GM11168 (cell line): ENCODE results near the gene OSBPL6.
"Not testable (repeated sequence)": the region's sequence is repeated elsewhere in the genome, so short reads cannot be mapped to it uniquely, and the experiment has no call there.

Experiments
- in situ Hi-C: fragments of 300-500 bp; cut with MboI; formaldehyde crosslinking; loops from one replicate; pipeline ENCODE4 v1.12.0; 2022; ENCODE audit warnings: low sequenced_read_pairs; ENCODE audit not compliant: unreplicated experiment

Gene OSBPL6

DNA sequence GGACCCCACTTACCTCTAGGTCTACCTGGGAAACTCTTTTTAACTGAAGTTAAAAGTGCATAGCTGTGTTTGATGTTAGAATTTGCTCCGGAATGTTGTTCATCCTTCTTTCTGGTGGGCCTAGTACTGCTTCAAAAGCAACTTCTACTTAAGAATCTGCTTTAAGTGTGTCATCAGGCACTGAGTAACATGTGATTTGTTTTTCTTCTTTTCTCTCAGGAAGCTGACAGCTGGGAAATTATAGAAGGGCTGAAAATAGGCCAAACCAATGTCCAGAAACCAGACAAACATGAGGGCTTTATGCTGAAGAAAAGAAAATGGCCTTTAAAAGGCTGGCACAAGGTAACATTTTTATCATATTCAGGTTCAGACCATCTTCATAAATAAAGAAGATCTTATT, 133.7 kb downstream of the OSBPL6 start:
- in situ Hi-C loops, result no loop called here

DNA sequence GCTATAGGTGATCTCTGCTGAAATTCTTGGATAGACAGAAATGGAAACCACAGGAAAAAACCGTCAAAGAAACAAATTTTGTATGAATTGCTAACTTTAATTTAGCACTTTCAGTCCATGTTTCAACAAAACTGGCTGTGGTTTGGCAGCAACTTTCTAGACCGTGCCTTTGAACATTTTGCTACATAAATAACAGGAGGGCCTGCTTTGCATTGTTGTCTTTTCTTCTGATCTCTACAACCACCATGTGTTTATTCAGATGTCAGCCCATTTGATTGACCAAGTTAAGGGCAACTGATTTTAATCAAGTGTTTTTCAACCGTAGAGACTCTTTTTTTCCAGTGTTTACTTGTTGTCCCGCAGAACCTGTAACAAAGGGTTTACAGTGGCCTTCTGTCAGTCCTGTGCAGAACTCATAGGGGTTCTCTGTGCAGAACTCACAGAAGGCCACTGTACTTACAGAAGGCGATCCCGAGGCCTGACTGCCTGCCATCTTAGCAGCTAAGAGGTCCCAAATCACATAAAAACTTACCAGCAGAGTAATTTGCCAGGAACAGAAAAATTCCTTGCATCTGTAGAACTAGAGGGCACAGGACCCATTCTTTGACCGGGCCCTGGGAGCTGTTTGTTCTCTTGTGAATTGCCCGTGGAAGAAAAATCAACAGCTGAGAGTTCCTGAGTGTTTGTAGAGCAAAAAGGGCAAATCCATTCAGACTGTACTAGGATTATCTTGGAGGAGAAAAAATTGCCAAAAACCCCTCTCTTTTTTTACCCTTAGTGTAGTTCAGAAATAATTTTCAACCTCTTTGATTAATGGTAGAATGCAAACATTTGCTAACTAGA, 136.1 kb downstream of the OSBPL6 start:
- in situ Hi-C loops, result no loop called here

DNA sequence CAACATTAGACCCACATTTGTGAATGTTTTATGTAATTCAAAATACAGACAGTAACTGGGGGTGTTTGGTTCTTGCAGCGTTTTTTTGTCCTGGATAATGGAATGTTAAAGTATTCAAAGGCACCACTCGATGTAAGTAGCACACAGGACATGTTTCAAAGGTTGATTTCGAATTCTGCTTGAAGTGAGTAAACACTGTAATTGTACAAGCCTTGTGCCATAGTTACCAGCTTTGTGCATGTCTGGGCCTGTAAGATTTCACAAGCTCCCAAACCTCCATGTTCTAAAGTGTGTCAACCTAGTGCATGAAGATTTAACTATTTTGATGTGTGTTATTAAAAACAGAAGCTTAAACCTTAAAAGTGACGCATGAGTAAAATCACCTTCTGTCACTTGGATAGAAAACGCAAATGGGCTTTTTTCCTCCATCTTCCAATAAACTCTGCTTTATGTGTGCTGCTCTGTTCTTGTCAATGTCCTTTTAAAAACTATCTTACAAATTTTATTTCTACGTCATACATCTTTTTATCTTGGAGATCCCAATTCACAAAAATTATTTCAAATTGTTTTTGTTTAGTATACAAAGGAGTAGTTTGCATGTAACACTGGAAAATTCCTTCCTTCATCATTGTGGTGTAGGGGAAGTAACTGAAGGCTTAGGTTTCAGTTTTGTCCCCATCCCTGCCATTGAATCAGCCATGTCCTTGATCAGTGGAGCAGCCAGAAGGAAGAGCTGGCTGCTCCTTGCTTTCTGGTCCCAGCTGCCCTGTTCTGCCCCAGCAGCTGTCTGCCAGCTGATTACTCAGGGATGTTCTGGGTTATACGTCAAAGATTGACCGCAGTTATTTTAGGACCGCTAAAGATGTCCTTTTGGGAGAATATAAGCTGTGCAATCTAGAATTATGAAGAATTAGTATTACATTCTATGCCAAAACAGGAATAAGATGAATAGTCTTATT, 137.4 kb downstream of the OSBPL6 start:
- in situ Hi-C loops, result no loop called here

DNA sequence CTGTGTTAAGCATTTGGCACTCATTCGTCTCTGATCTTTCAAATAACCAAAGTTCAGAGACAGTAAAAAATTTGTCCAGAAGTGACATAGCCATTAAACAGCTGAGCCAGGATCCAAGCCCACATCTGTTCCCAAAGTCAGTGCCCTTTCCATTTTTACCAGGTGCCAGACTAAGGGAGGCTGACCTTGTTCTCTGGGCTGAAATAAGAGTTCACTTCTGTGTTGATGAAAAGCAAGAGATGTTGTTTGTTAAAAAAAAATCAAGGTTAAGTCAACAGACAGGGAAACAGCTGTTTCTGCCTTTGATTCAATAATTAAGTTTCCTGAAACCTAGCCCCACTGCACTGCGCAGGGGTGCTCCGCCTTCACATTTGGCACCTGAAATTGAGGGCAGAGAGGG, 139.5 kb downstream of the OSBPL6 start:
- in situ Hi-C loops, result no loop called here

DNA sequence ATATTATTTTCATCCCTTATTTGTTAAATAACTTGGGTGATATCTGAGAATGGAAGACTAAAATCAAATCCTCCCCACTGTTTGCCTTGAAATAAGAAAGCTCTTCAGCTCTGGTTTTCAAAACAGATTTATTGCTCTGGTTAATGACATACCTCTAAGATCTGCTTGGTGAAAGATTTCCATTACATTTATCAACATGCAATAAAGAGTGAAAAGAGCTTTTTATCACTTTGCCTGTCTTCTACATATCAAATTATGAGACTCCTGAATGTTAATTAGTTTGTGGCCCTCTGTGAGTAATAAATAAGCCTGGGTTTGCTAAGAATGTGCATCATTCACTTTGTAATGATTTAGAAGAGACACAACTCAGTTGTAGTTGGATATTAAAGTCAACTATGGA, 140.9 kb downstream of the OSBPL6 start:
- in situ Hi-C loops, result no loop called here

DNA sequence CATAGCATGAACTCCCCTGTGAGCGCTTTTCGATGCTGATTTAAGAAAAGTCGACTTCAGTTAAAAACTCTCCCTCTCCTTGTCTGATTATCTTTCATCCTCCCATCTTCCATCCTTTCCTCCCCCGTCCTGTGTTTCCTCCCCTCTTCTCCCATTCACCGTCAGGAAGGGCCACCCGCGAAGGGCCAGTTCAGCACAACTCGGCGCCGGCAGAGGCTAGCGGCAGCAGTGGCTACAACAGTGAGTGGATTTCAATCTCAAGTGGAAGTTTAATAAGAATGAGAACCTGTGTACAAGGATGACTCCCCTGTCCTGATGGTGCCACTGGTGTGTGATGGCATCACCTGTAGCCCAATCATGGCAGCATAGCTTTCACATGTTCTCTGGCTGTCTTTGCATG, 149.8 kb downstream of the OSBPL6 start:
- in situ Hi-C loops, result no loop called here

DNA sequence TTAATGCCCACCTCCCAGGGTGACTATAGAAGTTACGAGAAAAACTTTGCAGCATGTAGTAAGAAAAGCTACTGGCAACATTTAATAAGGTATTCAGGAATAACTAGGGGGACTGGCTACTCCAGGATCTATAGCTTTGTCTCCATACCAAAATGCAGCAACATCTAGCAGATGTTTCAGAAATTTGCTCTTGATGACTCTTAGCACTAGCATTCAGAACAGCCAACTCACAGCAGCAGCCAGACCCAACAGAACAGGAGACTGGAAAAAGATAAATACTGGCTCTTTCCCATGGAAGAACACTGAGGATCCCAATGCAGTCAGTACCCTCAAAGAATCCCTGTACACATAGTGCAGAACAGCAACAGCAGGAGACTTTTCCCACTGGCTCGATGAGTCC, 151.6 kb downstream of the OSBPL6 start:
- in situ Hi-C loops, result no loop called here

DNA sequence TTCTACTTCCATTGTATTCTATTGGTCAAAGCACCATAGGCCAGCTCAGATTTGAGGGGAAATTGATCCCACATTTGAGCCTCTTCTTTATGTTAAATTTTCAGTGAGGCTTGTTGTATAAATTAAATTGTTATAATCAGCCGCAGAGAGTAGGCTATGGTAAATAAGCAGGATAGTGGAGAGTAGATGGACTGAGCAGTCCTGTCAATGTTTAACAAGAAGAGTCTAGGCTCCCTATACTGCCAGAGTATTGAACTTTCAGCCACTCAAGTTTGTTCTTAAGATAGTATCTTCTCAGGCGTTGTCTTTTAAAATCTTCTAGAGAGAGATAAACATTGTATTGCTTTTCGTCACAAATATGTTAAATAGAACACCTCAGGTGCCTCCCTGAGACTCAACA, 155.7 kb downstream of the OSBPL6 start:
- in situ Hi-C loops, result no loop called here

DNA sequence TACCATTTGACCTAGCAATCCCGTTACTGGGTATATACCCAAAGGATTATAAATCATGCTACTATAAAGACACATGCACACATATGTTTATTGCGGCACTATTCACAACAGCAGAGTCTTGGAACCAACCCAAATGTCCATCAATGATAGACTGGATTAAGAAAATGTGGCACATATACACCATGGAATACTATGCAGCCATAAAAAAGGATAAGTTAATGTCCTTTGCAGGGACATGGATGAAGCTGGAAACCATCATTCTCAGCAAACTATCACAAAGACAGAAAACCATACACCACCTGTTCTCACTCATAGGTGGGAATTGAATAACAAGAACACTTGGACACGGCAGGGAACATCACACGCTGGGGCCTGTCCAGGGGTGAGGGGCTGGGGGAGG, 163.4 kb downstream of the OSBPL6 start:
- in situ Hi-C loops, result not testable (repeated sequence)

DNA sequence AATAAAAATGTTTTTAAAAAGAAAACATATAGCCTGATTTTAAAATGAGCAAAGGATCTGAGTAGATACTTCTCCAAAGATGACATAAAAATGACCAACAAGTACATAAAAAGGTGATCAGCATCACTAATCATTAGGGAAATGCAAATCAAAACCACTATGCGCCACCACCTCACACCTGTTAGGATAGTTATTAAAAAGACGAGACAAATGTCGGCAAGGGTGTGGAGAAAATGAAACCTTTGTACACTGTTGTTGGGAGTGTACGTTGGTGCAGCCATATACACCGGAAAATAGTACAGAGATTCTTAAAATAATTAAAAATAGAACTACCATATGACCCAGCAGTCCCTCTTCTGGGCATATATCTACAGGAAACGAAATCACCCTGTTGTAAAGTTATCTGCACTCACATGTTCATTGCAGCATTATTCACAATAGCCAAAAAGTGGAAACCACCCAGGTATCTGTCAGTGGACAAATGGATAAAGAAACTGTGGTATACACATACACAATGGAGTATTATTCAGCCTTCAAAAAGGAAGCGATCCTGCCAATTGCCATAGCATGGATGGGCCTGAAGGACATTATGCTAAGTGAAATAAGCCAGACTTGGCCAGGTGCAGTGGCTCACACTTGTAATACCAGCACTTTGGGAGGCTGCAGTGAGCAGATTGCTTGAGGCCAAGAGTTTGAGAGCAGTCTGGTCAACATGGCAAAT, 165.0 kb downstream of the OSBPL6 start:
- in situ Hi-C loops, result no loop called here

DNA sequence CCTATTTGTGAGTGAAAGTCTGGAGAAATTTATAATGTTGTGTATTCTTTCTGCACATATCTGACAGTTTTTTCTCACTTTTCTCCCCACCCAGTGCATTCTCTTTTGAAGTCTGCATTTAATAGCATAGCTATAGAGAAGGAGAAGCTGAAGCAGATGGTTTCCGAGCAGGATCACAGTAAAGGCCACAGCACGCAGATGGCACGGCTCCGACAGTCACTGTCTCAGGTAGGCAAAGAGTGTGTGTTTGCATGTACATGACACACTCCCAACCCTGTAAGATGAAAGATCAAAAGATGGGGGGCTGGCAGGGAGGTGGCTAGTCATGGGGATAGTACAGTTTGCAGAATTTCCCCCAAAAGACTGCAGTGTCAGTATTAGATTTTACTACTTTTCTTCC, 167.3 kb downstream of the OSBPL6 start:
- in situ Hi-C loops, result no loop called here

DNA sequence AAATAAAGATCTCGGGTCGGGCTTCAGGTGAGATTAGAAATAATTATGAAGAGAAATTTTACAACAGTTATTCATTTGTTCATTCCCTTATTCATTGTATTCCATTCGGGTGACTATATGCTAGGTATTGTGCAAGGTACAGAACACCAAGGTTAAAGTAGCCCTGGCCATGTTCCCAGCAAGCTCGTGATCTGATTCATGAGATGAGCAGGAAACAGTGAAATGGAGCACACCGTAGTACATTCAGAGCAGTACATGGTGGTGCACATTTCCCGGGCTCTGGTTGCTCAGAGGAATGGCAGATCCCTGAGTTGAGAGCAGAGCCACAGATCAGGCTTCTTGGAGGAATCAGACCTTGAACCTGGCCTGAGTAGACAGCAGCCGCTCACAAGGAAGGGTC, 168.9 kb downstream of the OSBPL6 start:
- in situ Hi-C loops, result no loop called here

DNA sequence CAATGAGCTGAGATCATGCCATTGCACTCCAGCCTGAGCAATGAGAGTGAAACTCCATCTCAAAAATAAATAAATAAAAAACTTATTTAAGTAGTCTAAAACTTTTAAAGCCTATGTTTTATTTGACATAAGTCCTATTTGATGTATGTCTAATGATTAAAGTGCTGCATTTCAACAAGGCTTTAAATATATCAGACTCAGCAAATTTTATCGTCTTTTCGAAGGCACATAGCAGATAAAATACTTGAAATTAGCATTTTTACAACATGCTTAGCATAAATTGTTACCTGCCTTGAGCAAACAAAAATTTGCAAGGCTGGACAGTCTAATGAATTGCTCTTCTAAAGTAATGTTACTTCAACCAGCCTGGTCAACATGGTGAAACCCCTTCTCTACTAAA, 170.8 kb downstream of the OSBPL6 start:
- in situ Hi-C loops, result no loop called here

DNA sequence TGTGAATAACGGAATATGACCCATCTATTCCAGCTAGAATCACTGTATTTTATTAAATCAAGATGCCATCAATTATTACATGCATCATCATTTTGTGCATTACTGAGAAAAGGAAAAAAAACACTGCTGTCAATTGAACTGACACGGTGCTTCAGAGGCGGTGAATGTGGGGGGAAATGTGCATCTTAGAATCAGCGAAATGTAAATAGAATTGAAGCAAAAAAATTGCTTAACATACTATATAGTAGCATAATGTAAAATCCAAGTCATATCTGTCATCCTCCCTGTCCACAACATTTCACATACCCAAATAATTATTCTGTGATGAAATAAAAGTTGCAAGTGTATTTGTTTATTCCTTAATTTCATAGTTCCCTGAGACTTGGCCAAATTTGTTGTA, 172.1 kb downstream of the OSBPL6 start:
- in situ Hi-C loops, result no loop called here

DNA sequence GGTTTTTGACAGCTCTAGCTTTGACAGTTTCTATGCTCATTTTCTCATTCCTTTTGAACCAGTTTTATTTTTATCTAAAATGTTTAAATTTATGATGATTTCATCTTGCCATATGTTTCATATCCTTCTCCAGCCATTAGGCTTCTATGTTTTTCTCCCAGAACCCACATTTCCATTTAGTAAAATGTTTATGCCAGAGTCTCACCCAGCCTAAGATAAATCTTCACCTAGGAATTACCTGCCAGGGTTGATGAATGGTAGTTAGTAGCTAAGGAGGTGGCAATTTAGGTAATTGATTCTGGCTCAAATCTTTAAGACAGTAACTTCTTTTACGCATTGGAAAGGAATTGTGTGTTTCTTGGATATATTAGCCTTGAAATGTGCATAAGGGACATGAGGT, 173.0 kb downstream of the OSBPL6 start:
- in situ Hi-C loops, result no loop called here

DNA sequence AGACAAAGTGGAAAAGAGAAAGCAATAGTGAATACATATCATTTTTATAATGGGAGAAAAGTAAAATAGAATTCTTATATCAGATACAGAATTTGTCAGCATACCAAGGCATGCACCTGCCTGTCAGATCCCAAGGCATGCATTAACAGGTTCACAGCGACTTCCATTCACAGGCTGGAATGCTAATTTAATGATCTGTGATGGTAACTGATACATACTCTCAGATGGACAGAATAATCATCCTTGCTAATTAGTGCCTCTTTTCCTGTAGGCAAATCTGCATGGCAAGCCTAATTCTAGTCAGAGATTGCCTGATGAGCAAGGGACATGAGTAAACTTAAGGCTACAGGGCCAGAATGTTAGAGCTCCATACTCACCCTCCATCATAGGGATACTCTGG, 180.6 kb downstream of the OSBPL6 start:
- in situ Hi-C loops, result no loop called here

DNA sequence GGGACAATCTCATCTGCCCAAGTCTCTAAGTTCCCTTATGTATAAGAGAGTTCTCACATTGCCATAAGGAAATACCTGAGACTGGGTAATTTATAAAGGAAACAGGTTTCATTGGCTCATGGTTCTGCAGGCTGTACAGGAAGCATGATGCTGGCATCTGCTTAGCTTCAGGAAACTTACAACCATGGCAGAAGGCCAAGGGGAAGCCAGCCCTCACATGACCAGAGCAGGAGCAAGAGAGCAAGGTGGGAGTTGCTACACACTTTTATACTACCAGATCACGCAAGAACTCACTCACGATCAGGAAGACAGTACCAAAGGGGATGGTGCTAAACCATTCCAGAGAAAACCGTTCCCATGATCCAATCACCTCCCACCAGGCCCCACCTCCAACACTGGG, 182.7 kb downstream of the OSBPL6 start:
- in situ Hi-C loops, result no loop called here

DNA sequence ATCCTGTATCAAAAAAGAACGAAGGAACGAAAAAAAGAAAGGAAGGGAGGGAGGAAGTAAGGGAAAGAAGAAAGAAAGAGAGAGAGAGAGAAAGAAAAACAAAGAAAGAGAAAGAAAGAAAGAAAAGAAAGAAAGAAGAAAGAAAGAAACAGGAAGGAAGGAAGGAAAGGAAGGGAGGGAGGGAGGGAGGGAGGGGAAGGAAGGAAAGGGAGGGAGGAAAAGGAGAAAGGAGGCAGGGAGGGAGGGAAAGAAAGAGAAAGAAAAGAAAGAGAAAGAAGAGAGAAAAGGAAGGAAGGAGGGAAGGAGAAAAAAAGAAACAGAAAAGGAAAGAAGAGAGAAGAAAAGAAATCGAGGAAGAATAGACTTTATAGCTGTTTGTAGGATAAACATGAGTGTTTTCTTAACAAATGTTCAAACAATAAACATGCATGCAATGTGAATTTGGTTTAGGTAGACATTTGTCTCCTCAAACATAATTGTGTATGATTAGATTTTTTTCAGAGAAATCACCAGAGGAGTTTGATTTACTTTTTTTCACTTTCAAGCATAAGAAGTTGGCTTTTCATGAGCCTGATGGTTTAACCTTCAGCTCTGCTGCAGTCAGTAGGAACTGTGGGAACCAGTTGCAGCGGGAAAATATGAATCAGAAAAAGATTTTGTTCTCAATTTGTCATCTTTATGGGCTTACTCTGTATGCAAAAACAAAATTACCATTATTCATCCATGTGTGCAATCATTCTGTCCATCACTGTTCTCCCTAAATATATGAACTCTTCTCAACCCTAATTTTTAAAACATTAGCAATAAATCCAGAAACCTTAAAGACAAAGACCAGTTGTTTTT, 185.1 kb downstream of the OSBPL6 start:
- in situ Hi-C loops, result no loop called here

DNA sequence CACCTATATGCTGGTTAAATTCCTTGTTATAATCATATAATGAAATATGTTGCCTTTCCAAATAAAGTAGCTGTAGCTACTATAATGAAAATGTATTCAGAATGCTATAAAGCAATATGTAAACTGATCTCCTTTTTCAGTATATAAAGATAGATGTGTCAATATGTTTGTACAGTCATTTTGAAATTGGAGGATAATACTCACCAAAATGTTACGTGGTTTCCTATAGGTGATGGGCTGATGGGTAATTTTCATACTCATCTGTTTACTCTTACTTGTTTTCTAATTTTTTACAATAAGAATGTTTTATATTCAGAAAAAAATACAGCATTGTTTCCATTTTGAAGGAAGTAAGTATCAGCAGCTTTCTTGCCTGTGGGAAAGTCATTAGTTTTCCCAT, 186.5 kb downstream of the OSBPL6 start:
- in situ Hi-C loops, result no loop called here

DNA sequence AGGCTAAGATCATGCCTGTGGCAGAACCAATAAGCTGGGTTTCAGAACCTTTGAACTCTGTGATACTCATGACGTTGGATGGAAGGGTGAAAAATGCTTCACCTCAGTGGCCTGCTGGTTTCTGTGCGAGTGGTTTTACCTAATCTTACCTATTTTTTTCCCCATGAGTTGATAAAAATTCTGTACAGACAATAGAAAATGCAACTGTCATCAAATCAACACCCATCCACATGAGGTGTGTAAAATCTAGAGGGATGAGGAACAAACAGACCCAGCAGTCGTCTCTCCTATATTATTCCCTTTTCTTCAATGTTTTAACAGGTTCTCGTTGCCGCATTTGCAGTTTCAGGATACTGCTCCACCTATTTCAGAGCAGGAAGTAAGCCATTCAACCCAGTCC, 189.4 kb downstream of the OSBPL6 start:
- in situ Hi-C loops, result no loop called here
